Stromal cell of bone marrow (primary cell): ENCODE measurements around the gene SPATA13.

Experiments
- DNase-seq: peaks from one replicate; pipeline ENCODE4 v3.0.0-alpha.2; 2012; ENCODE audit warnings: low read depth

Gene SPATA13

DNA sequence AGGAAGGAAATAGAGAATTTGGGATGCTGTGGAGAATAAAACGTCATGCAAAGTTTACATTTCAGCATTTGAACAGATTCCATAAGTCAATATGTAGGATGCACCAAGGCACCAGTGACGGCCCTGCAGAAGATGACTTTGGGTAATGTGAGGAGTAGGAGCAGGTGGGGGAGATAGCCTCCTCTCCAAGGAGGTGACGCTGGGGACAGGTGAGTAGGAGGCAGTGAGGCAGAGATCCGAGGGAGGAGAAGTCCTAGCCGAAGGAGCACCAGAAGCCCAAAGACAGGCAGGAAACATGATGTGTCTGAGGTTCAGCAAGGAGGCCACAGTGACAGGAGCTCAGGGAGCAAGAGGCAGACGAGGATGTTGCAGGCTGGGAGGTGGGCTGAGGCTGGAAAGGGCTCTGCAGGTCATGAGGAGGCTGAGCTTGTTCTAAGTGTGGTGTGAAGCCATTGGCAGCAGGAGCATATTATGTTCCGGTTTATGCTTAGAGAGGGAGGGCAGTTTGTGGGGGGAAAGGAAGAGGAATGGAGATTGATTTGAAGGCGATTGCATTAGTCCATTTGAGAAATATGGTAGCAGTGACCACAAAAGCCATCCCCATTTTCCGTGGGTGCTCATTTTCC lies 93.1 kb downstream of the SPATA13 start:
- DNase-seq = no peak

DNA sequence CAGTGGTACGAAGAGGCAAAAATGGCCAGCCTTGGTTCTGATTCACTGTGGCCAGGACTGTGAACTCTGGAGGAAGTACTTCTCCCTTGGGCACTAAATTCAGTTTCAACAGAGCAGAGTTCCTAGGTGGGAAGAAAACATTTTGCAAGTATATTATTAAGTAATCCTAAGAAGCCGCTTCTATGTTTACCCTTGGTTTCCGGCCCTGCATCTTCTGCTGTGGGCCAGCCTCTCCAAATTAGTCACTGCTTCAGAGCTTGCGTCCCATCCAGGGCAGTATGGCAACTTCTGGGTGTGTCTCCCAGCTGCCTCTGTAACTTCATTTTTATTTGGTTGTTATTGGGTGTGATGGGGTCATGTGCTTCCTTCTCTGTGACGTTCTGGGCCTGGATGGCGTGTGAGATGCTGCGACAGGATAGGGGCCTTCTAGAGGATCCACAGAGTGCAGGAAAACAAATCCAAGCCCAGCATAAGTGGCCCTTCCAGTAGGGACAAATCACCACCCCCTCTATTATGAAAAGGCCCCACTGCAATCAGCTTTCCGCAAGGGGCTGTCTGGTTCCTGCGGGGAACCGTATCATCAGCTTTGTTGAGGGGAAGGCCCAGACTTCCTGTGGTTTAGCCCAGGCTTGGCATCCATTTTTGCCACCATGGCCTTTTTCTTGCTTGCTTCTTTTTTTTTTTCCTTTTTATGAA lies 93.8 kb downstream of the SPATA13 start:
- DNase-seq = peak; percentile 43

GRCh38 chr13:24257497-24257896 lies 97.0 kb downstream of the SPATA13 start:
- no peak for DNase-seq

DNA sequence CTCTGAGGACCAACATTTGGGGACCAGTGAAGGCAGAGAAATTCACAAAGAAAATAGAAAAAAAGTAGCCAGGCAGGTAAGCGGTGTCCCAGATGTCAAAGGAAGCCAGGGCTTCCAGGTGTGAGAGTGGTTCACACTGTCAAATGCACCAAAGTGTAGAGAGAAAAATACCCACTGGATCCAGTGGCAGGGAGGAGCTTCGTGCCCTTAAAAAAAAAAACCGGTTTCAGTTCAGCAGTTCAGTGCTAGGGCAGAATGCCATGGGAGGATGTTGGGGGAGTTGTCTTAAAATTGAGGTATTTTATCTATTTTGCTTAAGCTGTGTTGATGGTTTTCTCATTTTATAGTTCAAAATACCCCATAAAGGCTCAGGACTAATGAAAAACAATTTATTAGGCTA lies 101.0 kb downstream of the SPATA13 start:
- no peak for DNase-seq

GRCh38 chr13:24263632-24264031 lies 103.1 kb downstream of the SPATA13 start:
- no peak for DNase-seq

GRCh38 chr13:24264976-24265375 lies 104.5 kb downstream of the SPATA13 start:
- DNase-seq = no peak

- DNase-seq = no peak
Observed at GRCh38 chr13:24265453-24265852, 104.9 kb downstream of the SPATA13 start.

DNA sequence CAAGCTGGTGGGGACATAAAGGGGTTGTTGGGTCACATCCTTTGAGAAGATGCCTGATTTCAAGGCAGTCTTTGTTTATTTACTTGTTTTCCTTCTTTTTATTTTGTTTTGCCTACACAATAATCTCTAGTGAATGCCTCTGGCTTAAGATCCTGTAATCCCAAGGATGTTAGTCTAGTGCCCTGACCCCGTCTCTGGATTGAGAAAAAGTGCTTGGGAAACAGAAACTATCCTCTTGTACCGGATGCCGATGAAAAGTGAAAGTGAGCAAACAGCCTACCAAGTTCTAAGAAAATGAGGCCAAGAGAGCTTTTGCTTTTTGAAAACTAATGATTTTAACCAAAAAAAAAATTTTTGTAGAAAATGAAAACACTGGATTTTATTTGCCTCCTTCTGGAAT lies 106.8 kb downstream of the SPATA13 start:
- DNase-seq = peak; percentile 43

GRCh38 chr13:24267801-24268200 lies 107.3 kb downstream of the SPATA13 start:
- no peak for DNase-seq

DNA sequence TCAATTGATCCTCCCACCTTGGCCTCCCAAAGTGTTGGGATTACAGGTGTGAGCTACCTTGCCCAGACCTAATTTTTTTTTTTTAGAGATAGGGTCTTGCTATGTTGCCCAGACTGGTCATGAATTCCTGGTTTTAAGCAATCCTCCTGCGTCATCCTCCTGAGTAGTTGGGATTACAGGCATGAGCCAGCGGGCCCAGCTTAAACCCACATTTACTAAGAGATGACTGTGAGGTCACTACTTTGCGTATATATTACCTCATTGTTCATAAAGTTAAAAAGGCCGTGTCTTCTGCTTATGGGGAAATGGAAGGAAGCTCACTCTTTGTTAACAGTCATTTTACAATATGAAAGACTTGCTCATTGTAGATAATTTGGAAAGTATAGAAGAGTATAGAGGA lies 109.3 kb downstream of the SPATA13 start:
- no peak for DNase-seq

DNA sequence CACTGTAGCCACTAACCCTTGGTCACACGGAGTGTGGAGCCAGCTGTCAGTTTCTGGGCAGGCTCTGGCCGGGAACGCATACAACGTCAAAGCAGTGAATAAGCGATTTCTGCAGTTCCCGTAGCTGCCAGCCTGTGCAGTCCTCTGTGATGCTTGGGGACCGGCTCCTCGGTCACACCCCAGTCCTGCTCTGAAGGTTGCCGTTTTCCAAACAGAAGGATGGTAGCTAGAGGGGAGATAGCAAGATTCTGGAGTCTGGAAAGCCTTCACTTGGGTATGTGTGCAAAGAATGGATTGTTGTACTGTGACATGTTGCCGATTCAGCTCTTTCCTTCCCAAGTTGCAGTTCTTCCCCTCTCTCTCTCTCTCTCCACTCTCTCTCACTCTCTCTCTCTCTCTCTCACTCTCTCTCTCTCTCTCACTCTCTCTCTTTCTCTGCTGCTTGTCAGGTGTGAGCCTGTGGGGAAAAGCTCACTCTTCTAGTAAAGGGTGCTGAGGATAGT lies 110.2 kb downstream of the SPATA13 start:
- peak; percentile 41 for DNase-seq

DNA sequence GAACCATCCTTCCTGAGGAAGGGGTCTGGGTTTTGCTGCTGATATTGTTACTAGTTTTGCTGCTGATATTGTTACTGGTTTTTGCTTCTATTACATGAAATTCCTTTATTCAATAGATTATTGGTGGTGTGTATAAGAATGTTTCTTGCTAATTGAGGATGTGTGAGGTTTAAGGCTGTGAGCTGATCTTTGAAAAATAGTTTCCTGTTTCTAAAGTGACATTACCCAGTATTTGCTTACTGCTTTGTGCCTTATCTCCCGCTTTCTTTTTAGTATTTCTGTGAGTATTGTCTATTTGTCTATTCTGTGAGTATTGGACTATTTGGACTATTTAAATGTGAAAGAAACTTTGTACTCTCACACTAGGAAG lies 110.7 kb downstream of the SPATA13 start:
- DNase-seq = no peak

- DNase-seq = peak; percentile 61
Observed at GRCh38 chr13:24271601-24272451, 111.3 kb downstream of the SPATA13 start.

- no peak for DNase-seq
Observed at GRCh38 chr13:24272452-24273161, 112.1 kb downstream of the SPATA13 start.

- no peak for DNase-seq
Observed at GRCh38 chr13:24273926-24274325, 113.4 kb downstream of the SPATA13 start.

- no peak for DNase-seq
Observed at GRCh38 chr13:24274452-24275021, 114.0 kb downstream of the SPATA13 start.

GRCh38 chr13:24275041-24275440 lies 114.5 kb downstream of the SPATA13 start:
- no peak for DNase-seq

DNA sequence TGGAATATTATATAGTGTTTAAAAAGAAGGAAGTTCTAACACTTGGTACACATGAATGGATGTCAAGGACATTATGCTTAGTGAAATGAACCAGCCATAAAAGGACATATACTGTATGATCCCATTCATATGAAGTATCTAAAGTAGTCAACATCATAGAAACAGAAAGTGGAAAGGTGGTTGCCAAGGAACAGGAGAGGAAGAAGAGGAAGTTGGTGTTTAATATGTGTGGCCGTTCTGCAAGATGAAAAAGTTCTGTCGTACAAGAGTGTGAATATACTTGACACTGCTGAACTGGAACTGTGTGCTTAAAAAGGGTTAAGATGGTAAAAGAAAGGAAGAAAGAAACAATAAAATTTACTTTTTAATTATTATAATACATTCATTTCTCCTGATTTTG lies 115.8 kb downstream of the SPATA13 start:
- DNase-seq = no peak

DNA sequence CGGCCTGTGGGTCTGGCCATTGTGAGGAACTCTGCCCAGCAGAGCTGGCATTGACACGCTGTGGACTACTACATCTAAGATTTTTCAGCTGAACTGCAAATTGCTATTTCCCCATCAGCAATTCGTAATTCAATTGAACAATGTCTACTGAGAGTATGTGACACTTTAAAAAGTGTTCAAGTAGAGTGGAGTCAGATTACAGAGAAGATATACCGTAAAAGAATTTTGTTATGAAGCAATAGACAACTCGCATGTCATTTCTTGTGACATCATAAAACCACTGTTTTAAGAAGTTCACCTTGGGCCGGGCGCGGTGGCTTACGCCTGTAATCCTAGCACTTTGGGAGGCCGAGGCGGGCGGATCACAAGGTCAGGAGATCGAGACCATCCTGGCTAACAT lies 116.3 kb downstream of the SPATA13 start:
- no peak for DNase-seq

DNA sequence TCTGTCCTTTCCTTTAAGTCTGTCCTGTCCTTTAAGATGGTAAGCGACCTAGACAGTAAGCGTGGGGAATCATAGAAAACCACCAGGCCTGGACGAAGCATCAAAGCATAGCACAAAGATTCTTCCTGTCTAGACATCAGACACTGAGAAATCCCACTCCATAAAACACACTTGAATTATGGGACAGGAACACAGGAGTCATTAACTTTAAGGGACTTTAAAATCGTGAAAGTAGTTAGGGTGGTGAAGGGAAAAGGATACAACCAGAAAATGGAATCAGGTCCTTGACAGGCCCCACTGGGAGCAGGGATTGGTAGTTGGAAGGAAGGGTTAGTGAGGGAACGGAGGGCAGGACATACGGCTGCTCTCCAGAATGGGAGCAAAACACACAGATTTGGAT lies 117.2 kb downstream of the SPATA13 start:
- DNase-seq = no peak

GRCh38 chr13:24279327-24280110 lies 119.0 kb downstream of the SPATA13 start:
- DNase-seq = no peak
